ENCODE measurements around the gene APOB. TPM values are rescaled to one million over a fixed set of nuclear protein-coding genes. Genes with fewer than 3 reads are reported as not detected.
A peak's percentile ranks its signal among the peaks of the same experiment; 100 is the strongest.

The APOB gene
- total and polyA plus RNA-seq, 2 of the 13 experiments (the other 11 are each of a cell fraction or from before 2014, with no cell fraction given) = 1,569 to 2,515 TPM

DNA sequence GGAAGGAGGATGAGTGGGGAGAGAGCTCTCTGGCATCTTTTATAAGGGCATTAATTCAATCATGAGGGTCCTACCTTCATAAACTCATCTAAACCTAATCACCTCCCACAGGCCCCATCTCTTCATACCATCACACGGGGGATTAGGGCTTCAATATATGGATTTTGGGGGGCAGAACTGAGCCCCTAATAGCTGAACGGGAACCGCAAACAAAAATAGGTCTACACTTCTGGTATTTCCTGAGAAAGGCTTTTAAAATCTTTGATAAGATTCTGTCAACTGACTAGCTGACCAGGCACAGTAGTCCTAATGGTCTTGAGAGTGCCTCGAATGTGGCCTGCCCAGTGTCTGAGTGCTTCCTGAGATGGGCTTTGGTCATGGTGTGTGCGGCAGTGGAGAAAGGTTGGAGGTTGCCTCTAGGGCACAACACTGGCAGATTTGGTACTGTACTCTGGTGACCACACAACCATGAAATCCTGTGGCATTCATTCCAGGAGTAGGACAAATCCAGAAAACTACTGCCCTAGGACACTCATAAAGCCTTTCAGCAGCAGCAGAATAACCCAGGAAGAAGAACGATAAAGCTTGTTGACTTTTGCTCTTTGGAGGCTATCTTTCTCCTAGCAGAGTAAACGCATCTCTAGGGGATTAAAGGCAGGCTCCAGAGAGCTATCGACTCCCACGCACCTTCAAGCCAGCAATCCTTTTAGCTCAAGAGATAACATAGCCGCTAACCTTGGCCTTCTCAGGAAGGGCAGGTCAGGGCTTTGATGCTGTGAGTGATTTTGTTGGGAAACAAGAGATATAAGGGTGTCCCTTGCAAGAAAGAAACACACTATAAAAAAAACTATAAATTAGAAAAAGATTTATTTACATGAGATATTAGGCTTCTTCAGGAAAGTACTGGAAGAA lies 12.3 kb upstream of the APOB start (continued):
- TF ChIP-seq, protein P1, sequence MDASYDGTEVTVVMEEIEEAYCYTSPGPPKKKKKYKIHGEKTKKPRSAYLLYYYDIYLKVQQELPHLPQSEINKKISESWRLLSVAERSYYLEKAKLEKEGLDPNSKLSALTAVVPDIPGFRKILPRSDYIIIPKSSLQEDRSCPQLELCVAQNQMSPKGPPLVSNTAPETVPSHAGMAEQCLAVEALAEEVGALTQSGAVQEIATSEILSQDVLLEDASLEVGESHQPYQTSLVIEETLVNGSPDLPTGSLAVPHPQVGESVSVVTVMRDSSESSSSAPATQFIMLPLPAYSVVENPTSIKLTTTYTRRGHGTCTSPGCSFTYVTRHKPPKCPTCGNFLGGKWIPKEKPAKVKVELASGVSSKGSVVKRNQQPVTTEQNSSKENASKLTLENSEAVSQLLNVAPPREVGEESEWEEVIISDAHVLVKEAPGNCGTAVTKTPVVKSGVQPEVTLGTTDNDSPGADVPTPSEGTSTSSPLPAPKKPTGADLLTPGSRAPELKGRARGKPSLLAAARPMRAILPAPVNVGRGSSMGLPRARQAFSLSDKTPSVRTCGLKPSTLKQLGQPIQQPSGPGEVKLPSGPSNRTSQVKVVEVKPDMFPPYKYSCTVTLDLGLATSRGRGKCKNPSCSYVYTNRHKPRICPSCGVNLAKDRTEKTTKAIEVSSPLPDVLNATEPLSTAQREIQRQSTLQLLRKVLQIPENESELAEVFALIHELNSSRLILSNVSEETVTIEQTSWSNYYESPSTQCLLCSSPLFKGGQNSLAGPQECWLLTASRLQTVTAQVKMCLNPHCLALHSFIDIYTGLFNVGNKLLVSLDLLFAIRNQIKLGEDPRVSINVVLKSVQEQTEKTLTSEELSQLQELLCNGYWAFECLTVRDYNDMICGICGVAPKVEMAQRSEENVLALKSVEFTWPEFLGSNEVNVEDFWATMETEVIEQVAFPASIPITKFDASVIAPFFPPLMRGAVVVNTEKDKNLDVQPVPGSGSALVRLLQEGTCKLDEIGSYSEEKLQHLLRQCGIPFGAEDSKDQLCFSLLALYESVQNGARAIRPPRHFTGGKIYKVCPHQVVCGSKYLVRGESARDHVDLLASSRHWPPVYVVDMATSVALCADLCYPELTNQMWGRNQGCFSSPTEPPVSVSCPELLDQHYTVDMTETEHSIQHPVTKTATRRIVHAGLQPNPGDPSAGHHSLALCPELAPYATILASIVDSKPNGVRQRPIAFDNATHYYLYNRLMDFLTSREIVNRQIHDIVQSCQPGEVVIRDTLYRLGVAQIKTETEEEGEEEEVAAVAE (CRISPR knock-in tag; IDR thresholded peaks at IDR 0.05; ENCODE audit: borderline replicate concordance) = peak; percentile 95; the same call in 1 of the 2 replicates
- TF ChIP-seq ZNF121 (CRISPR knock-in tag; IDR thresholded peaks at IDR 0.05) = peak; percentile 69
- TF ChIP-seq ARID3A (IDR thresholded peaks at IDR 0.05; ENCODE audit: low read depth, low read length) = peak; percentile 93
- TF ChIP-seq, protein P2, sequence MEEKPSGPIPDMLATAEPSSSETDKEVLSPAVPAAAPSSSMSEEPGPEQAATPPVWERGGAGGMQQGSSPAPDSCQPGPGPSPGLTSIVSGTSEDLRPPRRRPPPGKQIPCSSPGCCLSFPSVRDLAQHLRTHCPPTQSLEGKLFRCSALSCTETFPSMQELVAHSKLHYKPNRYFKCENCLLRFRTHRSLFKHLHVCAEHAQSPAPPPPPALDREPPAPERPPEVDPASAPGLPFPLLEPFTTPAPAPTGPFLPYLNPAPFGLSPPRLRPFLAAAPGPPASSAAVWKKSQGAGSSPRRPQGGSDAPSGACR (CRISPR knock-in tag; IDR thresholded peaks at IDR 0.05) = peak; percentile 86
- TF ChIP-seq, protein P3, sequence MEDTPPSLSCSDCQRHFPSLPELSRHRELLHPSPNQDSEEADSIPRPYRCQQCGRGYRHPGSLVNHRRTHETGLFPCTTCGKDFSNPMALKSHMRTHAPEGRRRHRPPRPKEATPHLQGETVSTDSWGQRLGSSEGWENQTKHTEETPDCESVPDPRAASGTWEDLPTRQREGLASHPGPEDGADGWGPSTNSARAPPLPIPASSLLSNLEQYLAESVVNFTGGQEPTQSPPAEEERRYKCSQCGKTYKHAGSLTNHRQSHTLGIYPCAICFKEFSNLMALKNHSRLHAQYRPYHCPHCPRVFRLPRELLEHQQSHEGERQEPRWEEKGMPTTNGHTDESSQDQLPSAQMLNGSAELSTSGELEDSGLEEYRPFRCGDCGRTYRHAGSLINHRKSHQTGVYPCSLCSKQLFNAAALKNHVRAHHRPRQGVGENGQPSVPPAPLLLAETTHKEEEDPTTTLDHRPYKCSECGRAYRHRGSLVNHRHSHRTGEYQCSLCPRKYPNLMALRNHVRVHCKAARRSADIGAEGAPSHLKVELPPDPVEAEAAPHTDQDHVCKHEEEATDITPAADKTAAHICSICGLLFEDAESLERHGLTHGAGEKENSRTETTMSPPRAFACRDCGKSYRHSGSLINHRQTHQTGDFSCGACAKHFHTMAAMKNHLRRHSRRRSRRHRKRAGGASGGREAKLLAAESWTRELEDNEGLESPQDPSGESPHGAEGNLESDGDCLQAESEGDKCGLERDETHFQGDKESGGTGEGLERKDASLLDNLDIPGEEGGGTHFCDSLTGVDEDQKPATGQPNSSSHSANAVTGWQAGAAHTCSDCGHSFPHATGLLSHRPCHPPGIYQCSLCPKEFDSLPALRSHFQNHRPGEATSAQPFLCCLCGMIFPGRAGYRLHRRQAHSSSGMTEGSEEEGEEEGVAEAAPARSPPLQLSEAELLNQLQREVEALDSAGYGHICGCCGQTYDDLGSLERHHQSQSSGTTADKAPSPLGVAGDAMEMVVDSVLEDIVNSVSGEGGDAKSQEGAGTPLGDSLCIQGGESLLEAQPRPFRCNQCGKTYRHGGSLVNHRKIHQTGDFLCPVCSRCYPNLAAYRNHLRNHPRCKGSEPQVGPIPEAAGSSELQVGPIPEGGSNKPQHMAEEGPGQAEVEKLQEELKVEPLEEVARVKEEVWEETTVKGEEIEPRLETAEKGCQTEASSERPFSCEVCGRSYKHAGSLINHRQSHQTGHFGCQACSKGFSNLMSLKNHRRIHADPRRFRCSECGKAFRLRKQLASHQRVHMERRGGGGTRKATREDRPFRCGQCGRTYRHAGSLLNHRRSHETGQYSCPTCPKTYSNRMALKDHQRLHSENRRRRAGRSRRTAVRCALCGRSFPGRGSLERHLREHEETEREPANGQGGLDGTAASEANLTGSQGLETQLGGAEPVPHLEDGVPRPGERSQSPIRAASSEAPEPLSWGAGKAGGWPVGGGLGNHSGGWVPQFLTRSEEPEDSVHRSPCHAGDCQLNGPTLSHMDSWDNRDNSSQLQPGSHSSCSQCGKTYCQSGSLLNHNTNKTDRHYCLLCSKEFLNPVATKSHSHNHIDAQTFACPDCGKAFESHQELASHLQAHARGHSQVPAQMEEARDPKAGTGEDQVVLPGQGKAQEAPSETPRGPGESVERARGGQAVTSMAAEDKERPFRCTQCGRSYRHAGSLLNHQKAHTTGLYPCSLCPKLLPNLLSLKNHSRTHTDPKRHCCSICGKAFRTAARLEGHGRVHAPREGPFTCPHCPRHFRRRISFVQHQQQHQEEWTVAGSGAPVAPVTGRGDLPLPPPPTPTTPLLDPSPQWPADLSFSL (CRISPR knock-in tag; IDR thresholded peaks at IDR 0.05) = peak; percentile 86
- no peak for TF ChIP-seq HNRNPLL (IDR thresholded peaks at IDR 0.05; ENCODE audit: low read depth, low read length, poor library complexity, severe bottlenecking)
- peak; percentile 93 for TF ChIP-seq SNAPC2 (CRISPR knock-in tag; IDR thresholded peaks at IDR 0.05)
- TF ChIP-seq ZNF678 (CRISPR knock-in tag; IDR thresholded peaks at IDR 0.05) = no peak
- peak; percentile 95 for TF ChIP-seq KAT8 (CRISPR knock-in tag; IDR thresholded peaks at IDR 0.05)
- TF ChIP-seq ZNF549 (CRISPR knock-in tag; IDR thresholded peaks at IDR 0.05) = no peak
- no peak for TF ChIP-seq MLLT10 (CRISPR knock-in tag; IDR thresholded peaks at IDR 0.05)
- peak; percentile 89; the same call in 1 of the 2 replicates for TF ChIP-seq NR1H2 (CRISPR knock-in tag; IDR thresholded peaks at IDR 0.05; ENCODE audit: borderline replicate concordance, low read depth)
- TF ChIP-seq TCF7L2 (IDR thresholded peaks at IDR 0.05; ENCODE audit: low read depth, low read length) = peak; percentile 96
- peak; percentile 93 for TF ChIP-seq SIX4 (CRISPR knock-in tag; IDR thresholded peaks at IDR 0.05)
- peak; percentile 72; the same call in 1 of the 2 replicates for TF ChIP-seq ZNF816 (CRISPR knock-in tag; IDR thresholded peaks at IDR 0.05; ENCODE audit: borderline replicate concordance)

Data from HepG2 (cell line).